NCI-H2196 (cell line): ENCODE measurements around the gene DNAH3.

ENCODE experiments used
- DNase-seq: peaks from one replicate; lab custom pipeline; 2025; ENCODE audit not compliant: unreplicated experiment; lab: John Stamatoyannopoulos, UW

The DNAH3 gene

DNA sequence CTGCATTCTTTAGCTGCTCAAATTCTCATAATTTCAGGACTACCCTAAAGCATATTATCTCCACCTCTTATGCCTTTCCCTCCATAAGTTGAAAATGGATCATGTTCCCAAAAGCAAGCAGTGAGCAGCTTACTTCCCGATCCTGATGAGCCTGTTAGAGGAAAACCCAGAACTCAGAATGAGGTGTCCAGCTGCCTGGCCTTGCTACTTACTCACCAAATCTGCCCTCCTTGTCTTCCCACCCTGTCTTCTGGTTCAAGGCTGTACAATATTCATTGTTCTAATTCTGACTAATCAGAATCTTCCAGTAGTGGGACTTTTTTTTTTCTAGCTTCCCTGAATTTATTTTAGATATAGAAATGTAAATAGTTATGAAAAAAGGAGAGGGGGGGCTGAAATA lies 239.3 kb downstream of the DNAH3 start:
- DNase-seq: no peak

DNA sequence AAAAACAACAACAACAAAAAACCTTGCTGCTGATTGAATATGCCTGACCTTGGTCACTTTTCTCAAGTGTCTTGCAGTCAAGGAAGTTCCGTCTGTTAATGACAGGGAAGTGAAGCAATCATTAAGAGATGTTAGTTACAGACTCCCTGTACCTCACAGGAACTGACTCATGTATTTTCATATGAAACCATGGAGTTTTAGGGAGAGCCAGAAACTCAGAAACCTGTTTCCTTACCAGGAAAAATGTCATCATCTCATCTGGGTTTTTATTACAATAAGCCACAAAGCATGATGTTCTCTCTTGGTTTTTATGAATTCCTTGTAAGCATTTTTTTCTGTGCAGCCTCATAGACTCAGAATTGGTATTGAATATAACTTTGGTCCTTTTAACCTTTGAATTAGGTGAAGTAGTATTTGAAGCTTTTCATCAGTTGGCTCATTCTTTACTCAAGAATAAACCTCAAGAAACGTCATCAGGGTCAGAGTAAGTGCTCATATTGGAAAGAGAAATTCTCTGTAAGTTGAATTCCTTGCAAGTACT lies 239.8 kb downstream of the DNAH3 start:
- DNase-seq: no peak

DNA sequence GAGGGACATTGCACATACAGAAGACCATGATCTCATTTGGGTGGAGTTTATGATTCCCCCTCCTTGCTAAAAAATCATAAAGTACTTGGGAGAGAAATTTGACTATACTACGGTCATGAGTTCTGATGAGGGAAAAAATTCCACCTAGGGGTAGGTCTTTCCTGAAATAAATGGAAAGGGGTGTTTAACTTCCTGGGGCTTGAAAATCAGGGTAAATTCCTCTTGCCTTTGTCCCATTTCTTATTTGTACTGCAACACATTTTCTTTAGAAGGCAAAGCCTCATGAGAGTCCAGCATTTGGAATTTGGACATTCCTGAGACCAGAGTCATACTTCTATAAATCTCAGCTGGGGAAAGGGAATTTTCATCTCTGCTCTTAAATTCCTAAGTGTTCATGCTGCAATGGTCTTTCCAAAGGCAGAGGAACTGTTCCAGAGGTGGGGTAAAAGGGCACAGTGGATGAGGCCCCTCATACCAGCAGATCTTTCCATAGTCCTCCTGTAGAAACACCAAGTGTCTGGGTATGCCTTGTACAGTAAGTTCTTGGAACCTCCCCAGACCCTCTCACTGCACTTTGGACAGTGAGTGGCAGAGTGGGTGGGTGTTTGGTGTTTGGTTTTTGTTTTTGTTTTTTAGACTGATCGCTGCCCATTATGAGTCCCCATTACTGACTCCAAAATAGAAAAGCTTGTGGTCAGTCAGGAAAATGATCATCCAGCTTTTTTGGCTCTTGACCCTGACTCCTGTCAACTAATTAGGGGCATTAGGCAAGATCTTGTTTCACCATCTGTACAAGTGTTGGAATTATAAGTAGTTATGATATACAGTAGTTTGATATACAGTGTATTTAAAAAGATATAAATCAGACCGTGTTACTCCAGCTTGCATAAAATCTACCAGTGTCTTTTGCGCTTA lies 244.0 kb downstream of the DNAH3 start:
- no peak for DNase-seq

DNA sequence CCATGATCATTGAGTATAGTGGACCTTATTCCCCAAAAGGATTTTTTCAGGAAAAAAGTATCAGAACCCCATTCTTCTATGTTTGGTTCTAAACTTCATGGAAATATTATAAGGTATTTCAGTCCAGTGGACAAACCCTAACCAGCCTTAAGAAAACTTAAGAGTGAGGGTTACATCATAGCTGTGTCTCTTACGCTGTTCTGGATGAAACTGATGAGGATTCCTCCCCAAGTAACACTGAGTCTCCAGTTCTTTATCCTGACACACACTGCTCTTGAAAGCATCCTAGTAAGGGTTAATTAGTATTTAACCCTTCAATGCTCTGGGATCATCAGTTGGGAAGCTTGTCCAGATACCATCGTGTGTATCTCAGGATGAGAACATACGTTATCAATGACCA lies 245.1 kb downstream of the DNAH3 start:
- DNase-seq: no peak

DNA sequence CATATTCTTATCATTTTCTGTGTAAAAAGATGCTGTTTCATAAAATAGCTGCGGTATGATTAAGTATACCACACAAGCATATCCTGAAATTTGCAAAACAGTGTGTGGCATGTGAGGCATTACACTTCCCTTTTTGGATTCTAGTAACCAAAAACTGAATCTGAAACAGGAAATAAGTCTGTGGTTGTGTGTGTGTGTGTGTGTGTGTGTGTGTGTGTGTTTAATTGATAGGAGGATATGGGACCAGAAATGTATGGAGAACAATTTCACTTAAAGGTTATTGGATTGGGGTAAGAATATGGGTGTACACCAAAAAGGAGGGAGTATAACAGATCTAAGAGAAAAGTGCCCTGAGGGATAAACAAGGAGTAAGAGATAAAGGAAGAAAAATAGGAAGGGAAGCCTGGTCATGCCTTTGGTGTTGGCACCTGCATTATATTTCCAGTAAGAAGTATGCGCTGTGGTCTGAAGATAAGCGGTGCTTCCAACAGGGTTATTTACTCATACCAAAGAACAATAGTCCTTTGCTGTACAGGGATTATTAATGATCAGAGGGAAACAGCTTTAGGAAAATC lies 246.1 kb downstream of the DNAH3 start:
- DNase-seq: peak; percentile 56

DNA sequence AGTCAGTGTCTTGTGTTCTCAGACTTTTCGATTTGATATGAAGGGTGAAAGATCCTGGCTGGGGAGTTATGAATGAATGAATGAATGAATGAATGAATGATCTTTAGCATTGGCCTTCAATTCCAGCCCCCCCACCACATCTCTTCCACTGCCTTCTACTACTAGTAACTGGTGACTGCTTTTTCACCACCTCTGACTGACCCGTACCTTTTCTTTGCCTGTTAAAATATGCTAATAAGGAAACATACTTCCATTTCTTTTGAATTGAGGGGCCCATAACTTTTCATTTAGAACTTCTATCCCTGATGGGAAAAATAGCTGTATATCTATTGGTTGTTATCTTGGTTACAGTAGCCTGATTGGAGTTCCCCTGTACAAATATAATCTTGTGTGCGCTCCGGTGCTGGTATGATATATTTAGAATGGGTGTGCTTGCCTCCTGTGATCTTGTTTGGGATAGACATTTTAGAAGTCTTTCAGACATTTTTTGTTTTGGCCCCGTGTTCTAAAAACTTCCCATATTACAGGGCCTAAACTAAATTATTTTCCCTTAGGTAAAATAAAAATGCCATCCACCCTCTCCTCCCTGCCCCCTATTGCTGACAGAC lies 246.6 kb downstream of the DNAH3 start:
- DNase-seq: no peak

DNA sequence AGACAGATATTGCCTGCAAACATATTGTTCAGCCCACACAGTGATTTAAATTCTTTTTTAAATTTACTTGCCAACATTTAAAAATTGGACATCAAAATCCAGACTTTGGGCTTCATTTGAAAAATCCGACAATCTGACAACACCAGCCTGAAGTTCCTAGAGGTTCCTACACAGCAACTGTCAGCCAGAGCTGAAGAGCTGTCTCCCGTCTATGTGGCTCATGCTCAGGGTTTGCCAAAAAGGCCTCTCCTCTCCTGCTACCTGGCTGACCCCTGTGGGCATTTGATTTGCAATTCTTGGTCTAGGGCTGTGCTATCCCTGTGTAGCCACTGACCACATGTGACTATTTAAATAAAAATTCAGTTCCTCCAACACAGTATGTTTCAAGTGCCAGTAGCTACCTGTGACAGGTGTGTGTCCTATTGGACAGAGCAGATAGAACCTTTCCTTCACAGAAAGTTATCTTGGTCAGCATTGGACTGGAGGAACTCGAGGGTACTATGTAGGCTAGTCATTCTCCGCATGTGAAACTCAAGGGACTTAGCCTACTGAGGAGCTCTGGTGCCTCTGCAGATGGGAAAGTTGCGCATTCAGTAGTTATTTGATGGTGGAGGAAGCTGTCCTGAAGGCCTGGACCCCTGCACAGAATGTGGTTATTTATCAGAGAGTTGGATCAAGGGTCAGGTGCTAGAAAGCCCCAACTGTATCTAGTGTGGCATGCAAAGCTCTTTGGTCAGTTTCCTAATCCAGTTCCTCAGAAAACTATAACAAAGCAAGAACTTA lies 247.3 kb downstream of the DNAH3 start:
- DNase-seq: no peak

DNA sequence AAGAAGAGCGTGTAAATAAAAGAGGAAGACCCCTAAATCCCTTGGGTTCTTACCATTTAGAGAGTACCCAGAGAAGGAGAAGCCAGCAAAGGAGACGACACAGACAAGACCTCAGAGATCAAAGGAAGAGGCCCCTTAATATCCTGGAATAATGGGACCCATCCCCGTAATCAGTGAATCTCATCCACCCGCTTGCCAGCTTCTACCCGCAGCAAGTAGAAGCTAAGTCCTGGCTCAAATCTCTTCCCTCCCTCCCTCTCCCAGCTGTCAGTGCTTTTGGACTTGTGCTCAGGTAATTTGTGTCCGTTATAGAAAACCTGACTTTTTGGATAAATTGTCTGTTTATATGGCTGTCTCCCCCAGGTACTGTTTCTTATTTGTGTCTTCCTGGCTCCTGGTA lies 248.2 kb downstream of the DNAH3 start:
- no peak for DNase-seq

DNA sequence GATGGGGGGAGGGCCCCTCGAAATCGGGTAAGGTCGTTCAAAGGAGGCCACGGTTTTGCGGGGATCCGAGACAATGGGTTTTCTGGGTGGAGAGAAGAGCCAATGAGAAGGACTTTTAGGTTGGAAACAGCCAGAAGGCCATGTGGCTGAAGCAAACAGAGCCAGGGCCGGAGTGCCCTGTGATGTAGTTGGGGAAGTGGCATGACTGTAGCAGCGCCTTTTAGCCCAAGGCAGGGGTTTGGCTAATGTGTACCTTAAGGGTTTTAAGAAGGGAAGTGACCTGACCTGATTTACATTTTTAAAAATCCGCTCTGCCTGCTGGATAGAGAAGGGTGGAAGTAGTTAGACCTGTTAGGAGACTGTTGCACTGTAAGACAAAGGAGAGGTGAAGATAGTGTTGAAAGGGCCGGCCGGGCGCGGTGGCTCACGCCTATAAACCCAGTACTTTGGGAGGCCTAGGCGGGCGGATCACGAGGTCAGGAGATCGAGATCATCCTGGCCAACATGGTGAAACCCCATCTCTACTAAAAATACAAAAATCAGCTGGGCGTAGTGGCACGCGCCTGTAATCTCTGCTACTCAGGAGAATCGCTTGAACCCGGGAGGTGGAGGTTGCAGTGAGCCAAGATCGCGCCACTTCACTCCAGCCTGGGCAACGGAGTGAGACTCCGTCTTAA lies 249.1 kb downstream of the DNAH3 start:
- DNase-seq: peak; percentile 21

DNA sequence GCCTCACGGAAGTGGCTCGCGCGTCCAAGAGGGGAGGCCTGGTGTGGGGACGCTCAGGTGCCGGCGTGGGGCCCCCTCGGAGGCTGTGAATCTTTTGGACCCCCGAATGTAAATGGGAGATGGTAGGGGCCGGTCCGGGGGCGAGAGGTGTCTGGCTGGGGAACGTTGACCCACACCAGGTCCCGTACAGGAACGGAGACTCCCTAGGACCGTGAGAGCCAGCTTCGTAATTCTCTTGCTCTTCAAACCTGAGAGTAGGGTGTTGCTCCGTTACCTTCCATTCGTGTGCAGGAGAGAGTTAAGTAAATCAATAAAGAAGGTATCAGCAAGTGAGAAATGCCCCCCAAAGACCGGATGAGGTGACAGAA lies 249.6 kb downstream of the DNAH3 start:
- DNase-seq: no peak

DNA sequence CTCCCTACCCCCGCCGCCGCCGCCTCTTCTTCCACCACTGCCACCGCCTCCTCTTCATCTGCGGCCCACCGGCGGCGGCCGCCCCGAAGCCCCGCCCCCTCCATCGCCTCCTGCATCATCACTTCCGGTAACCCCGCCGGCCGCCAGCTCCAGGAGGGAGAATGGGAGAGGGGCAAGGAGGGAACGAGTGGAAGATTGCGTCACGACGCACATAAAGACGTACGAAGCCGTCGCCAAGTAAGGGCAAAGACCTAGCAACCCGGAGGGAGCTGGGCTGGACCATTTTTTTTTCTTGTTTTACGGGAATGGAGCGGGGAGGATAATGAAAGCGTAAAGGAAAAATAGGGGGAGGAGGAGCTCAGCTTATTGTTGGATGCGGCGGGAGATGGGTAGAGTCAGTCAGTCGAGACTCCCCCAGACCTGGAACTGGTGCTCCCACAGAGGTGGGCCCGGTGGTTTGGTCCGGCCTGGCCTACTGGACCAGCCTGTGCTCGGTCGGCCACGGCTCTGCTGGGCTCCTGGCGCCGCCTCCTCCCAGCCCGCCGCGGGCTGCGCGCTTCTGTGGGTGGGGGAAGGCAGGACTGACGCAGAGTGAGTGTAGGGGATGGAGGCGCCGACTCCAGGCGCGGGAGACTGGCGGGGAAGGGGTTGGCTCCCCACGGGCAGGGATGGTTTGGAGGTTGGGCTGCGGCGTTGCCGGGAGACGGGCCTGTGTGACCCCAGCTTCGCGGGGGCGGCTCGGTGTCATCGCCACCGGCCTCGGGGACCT lies 250.2 kb downstream of the DNAH3 start, which contains the start of the genes DCUN1D3 and LYRM1:
Gene DCUN1D3, minus strand, starts transcription at position 60 of the 769 bp plus-strand sequence. CDS start 37,820 bp downstream, outside the sequence.
Gene LYRM1, plus strand, starts transcription at position 473 of the 769 bp plus-strand sequence. CDS start 14,785 bp downstream, outside the sequence.
- DNase-seq: peak; percentile 95

DNA sequence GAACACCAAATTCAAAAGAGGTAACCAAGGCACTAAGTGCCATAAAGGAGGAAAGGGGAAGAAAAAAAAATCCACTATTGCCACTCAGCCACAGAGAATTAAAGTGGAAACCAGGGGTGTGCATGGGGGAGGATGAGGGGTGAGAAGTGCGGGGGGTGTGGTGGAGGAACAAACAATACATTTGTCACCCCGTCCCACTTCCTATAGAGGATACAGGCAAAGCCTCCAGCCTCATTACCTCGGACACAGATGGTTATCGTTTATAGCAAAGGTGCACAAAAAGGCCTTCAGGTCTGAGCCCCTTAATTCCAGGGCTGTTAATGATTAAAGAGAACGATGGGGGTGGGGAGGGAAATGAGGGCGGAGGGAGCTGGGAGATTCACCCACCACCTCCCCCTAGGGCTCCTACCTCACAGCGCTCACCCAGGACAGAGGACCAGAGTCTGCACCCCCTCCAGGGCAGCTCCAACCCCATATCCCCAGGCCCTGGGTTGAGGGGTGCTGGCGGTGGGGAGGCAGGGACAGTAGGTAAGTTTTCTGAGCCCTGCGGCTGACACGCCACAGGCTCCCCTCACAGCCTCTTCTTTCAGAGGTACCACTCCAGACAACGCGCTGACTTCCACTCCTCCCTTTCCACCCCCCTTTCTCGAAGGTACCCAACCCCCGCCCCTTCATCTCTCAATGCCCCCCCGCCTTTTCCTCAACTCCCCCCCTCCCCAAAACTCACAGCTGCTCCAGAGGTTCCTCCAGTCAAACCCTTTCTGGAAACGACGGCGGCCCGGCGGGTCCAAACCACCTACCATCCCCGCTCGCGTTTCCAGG lies 251.0 kb downstream of the DNAH3 start:
- no peak for DNase-seq

DNA sequence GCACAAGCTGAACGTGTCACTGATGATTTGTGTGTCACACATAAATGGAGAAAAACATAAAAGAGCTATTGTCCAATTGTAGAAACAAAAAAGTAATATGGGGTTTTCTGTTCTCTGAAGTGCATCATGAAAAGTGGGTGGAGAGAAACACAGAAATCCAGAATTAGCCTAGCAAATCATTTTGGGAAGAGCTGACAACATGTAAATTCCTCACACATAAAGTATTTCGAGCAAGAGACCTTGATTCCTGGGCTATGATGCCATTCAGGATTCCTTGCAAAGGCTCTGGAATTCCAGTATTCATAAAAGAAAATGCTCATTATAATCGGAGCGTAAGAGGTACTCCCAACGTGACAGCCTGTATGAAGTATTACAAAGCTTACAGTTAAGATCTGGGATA lies 251.6 kb downstream of the DNAH3 start:
- DNase-seq: no peak

DNA sequence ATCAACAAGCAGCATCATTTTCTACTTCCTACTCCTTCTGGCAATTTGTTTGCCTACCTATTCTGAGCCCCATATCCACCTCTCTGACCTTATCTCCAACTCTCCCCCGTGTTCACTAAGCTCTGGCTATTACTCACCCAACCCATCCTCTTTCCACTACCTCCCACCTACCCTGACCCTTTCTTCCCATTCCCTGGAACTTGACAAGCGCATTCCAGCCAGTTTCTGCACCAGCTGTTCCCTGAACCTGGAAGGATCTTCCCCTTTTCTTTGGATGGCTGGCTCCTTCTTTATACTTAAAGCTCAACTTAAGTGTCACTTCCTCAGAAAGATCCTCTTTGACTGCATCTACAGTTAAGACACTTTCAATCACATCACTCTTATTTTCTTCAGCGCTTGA lies 252.7 kb downstream of the DNAH3 start:
- no peak for DNase-seq

DNA sequence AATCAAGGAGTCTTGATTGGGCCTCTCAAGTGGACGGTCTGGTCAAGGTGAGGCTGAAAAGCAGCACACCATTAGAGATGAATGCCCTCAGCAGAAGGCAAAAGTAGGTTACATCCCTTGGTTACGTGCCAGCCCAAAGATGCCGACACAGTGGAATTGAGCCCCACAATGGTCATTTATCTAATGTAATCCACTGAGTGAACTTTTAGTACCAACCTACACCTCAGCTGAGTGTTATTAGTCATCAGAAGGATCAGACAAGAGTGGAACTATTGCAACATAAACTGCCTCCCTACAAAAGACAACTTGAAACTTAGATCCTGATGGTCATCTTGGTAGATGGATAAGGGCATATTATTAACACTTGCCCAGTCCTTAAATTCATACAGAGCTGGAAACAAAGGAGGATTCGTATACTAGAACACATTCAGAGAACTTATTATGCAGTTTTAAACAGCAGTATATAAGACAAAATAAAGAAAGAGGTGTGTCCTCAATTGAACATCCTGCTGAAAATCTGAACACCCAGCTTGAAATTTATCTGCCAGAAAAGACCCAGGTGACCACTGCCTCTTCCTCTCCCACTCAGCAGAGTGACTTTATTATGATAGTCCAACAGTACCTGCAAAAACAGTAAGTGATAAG lies 253.3 kb downstream of the DNAH3 start:
- no peak for DNase-seq

DNA sequence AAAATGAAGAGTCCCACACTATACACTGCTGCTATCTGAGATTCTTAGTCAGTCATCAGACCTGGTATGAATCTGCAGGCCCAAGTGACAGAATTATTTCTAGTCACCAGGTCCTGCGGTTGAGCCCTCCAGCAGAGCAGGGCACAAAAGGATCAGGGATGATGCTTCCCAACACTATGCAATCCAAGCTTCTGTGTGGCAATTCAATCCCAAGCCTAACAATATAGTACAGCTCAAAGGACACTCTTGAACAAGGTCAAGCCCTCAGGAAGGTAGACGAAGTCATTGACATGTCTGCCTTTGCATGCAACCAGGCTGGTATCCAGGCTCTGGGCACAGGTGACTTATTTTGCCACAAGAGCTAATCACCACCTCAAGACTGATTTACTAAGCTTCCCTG lies 256.3 kb downstream of the DNAH3 start:
- no peak for DNase-seq

DNA sequence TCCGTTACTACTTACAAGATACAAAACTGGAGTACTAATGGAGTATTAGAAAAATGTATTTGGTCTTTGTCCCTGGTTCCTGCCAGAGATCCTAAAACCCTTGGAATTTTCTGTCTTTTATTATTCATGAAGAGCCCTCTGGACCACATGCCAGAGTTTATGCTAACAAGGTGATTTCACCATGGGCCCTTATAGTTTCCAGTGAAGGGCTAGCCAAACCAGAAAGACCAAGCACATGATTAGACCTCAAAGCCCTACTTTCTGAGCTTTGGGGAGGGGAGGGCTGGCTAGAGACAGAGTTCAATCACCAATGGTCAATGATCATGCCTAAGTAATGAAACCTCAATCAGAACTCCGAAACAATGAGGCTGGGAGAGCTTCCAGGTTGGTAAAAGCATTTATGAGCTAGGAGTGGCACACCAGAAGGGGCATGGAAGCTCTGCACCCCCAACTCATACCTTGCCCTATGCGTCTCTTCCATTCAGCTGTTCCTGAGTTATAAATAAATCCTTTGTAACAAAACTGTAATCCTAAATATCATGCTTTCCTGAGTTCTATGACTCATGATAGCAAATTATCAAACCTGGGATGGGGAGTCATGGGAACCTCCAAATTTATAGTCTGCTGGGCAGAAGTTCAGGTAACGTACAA lies 260.9 kb downstream of the DNAH3 start:
- no peak for DNase-seq

DNA sequence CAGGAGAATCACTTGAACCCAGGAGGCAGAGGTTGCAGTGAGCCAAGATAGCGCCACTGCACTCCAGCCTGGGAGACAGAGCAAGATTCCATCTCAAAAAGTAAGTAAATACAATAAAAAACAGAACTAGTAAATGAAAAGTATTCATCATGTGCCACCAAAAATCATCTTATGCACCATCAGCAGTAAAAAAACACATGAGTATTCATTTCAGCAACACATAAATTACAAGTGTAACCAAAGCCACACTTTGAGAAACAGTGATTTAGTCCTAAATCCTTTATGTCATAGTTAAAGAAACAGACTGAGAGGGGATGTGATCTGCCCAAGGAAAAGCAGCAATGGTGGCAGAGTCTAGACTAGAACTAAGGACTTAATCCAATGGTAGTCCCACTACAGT lies 263.4 kb downstream of the DNAH3 start:
- no peak for DNase-seq
